ENCODE results near the gene MMAB.

The MMAB gene

GRCh38 chr12:109573029-109573913 is at the start of gene MMAB, which contains the start of gene MVK:
MMAB (minus strand) TSS chr12:109573504; CDS start chr12:109573480, 24 bp downstream.
MVK (plus strand) TSS chr12:109573794; CDS start chr12:109574823, 1,029 bp downstream.
- H3K4me3 Mint-ChIP-seq = peak within 1 kb of the TSS; percentile 97
- peaks cover 50% of the 10 kb centered on the region for H3K36me3 Mint-ChIP-seq
- H3K27me3 Mint-ChIP-seq = no peaks in the 10 kb centered on the region
- peaks cover 32% of the 10 kb centered on the region for H3K4me1 Mint-ChIP-seq
- H3K9me3 Mint-ChIP-seq = no peaks in the 10 kb centered on the region
- peak; percentile 98 for ATAC-seq
- peak within 1 kb of the TSS; percentile 99 for H3K27ac Mint-ChIP-seq

GRCh38 chr12:109621901-109622364 is 48.6 kb upstream of the MMAB start:
- ATAC-seq = peak; percentile 34
- H3K27me3 Mint-ChIP-seq = peaks cover 62% of the 10 kb centered on the region
- peak overlapping the region; percentile 29 for H3K4me3 Mint-ChIP-seq
- H3K36me3 Mint-ChIP-seq = no peaks in the 10 kb centered on the region
- no peaks in the 10 kb centered on the region for H3K9me3 Mint-ChIP-seq
- peaks cover 7% of the 10 kb centered on the region for H3K4me1 Mint-ChIP-seq
- H3K27ac Mint-ChIP-seq = no peak overlapping the region

- Mint-ChIP-seq H3K9me3 (no peaks in the 10 kb centered on the region), H3K4me3 (no peak overlapping the region), H3K4me1 (peaks cover 7% of the 10 kb centered on the region), H3K36me3 (no peaks in the 10 kb centered on the region), H3K27me3 (peaks cover 61% of the 10 kb centered on the region), H3K27ac (no peak overlapping the region)
- ATAC-seq = no peak
These were observed 47.9 kb upstream of the MMAB start for GRCh38 chr12:109621211-109621694.

- Mint-ChIP-seq H3K9me3 (no peaks in the 10 kb centered on the region), H3K4me1 (peaks cover 7% of the 10 kb centered on the region), H3K4me3 (no peak overlapping the region), H3K36me3 (no peaks in the 10 kb centered on the region), H3K27me3 (peaks cover 61% of the 10 kb centered on the region), H3K27ac (no peak overlapping the region)
- no peak for ATAC-seq
These were observed 45.8 kb upstream of the MMAB start for GRCh38 chr12:109619002-109619604.

GRCh38 chr12:109618082-109618481 is 44.8 kb upstream of the MMAB start:
- no peak overlapping the region for H3K4me3 Mint-ChIP-seq
- H3K9me3 Mint-ChIP-seq = no peaks in the 10 kb centered on the region
- ATAC-seq = no peak
- H3K27ac Mint-ChIP-seq = no peak overlapping the region
- peaks cover 7% of the 10 kb centered on the region for H3K4me1 Mint-ChIP-seq
- peaks cover 69% of the 10 kb centered on the region for H3K27me3 Mint-ChIP-seq
- H3K36me3 Mint-ChIP-seq = no peaks in the 10 kb centered on the region

- Mint-ChIP-seq H3K4me3 (no peak overlapping the region), H3K36me3 (no peaks in the 10 kb centered on the region)
These were observed 44.2 kb upstream of the MMAB start for GRCh38 chr12:109617491-109617890.

GRCh38 chr12:109615556-109616229 is 42.4 kb upstream of the MMAB start:
- H3K4me1 Mint-ChIP-seq = no peaks in the 10 kb centered on the region
- H3K4me3 Mint-ChIP-seq = no peak overlapping the region
- no peaks in the 10 kb centered on the region for H3K9me3 Mint-ChIP-seq
- ATAC-seq = no peak
- H3K27me3 Mint-ChIP-seq = peaks cover 78% of the 10 kb centered on the region
- no peaks in the 10 kb centered on the region for H3K36me3 Mint-ChIP-seq
- H3K27ac Mint-ChIP-seq = no peak overlapping the region

More at GRCh38 chr12:109617491-109617890, 44.2 kb upstream of the MMAB start:
- H3K4me1 Mint-ChIP-seq = peaks cover 7% of the 10 kb centered on the region
- H3K9me3 Mint-ChIP-seq = no peaks in the 10 kb centered on the region
- ATAC-seq = no peak
- no peak overlapping the region for H3K27ac Mint-ChIP-seq
- peaks cover 69% of the 10 kb centered on the region for H3K27me3 Mint-ChIP-seq

- H3K9me3 Mint-ChIP-seq = no peaks in the 10 kb centered on the region
- H3K27ac Mint-ChIP-seq = no peak overlapping the region
These were observed 40.5 kb upstream of the MMAB start for GRCh38 chr12:109613649-109614455.

GRCh38 chr12:109612975-109613502 is 39.7 kb upstream of the MMAB start:
- no peak for ATAC-seq
- Mint-ChIP-seq H3K4me3 (no peak overlapping the region), H3K27ac (no peak overlapping the region), H3K36me3 (no peaks in the 10 kb centered on the region), H3K9me3 (no peaks in the 10 kb centered on the region), H3K4me1 (no peaks in the 10 kb centered on the region), H3K27me3 (peaks cover 81% of the 10 kb centered on the region)

More at GRCh38 chr12:109613649-109614455, 40.5 kb upstream of the MMAB start:
- Mint-ChIP-seq H3K36me3 (no peaks in the 10 kb centered on the region), H3K27me3 (peaks cover 81% of the 10 kb centered on the region), H3K4me1 (no peaks in the 10 kb centered on the region), H3K4me3 (no peak overlapping the region)
- no peak for ATAC-seq

GRCh38 chr12:109612003-109612402 is 38.7 kb upstream of the MMAB start:
- Mint-ChIP-seq H3K9me3 (no peaks in the 10 kb centered on the region), H3K27me3 (peaks cover 73% of the 10 kb centered on the region)

GRCh38 chr12:109611223-109611622 is 37.9 kb upstream of the MMAB start:
- ATAC-seq = no peak
- Mint-ChIP-seq H3K9me3 (no peaks in the 10 kb centered on the region), H3K4me1 (no peaks in the 10 kb centered on the region), H3K27ac (no peak overlapping the region), H3K4me3 (no peak overlapping the region), H3K27me3 (peaks cover 66% of the 10 kb centered on the region), H3K36me3 (no peaks in the 10 kb centered on the region)

More at GRCh38 chr12:109612003-109612402, 38.7 kb upstream of the MMAB start:
- Mint-ChIP-seq H3K36me3 (no peaks in the 10 kb centered on the region), H3K27ac (no peak overlapping the region), H3K4me3 (no peak overlapping the region), H3K4me1 (no peaks in the 10 kb centered on the region)
- ATAC-seq = no peak

- Mint-ChIP-seq H3K36me3 (no peaks in the 10 kb centered on the region), H3K27me3 (peaks cover 62% of the 10 kb centered on the region), H3K4me3 (no peak overlapping the region), H3K4me1 (no peaks in the 10 kb centered on the region), H3K9me3 (no peaks in the 10 kb centered on the region), H3K27ac (no peak overlapping the region)
- ATAC-seq = no peak
These were observed 37.2 kb upstream of the MMAB start for GRCh38 chr12:109610523-109610922.

GRCh38 chr12:109609342-109609741 is 36.0 kb upstream of the MMAB start:
- no peak overlapping the region for H3K27ac Mint-ChIP-seq
- H3K36me3 Mint-ChIP-seq = no peaks in the 10 kb centered on the region
- no peak overlapping the region for H3K4me3 Mint-ChIP-seq
- peaks cover 50% of the 10 kb centered on the region for H3K27me3 Mint-ChIP-seq
- no peak for ATAC-seq
- no peaks in the 10 kb centered on the region for H3K9me3 Mint-ChIP-seq
- H3K4me1 Mint-ChIP-seq = peaks cover under 1% of the 10 kb centered on the region

- Mint-ChIP-seq H3K36me3 (no peaks in the 10 kb centered on the region), H3K4me1 (peaks cover 6% of the 10 kb centered on the region), H3K4me3 (no peak overlapping the region), H3K9me3 (no peaks in the 10 kb centered on the region), H3K27ac (no peak overlapping the region), H3K27me3 (peaks cover 45% of the 10 kb centered on the region)
- ATAC-seq = no peak
These were observed 35.5 kb upstream of the MMAB start for GRCh38 chr12:109608793-109609192.

All from stimulated activated memory B cell treated with anti-CD40 and anti-IgM and Interleukin-4, amounts not matched to agents 10 μg/mL and 1 μg/mL and 100 μg/mL, for 72 hours (primary cell).